ENCODE data around the gene INHBB.

DNA sequence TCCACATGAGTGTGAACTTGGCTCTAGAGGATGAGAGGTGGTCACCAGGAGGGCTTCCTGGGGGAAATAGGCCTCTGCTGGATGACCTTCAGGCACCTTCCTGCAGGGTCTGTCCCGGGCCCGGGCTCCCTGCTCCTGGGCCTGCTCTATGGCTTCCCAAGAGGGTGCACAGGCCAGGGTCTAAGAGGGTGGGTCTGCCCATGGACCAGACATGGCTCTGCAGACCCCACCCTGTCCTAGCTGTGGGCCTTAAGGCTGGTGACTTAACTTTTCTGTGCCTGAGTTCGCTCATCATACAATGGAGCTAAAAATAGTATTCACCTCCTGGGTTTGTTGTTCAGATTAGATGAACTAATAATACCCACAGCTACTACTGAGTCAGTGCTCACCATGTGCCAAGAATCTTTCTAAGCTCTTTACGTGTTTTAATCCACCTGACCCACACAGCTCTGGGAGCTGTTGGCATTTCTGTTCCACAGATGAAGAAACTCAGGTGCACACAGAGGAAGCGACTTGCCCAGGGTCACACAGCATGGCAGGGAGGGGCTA, 14.4 kb downstream of the INHBB start:
- TF ChIP-seq, protein P1, sequence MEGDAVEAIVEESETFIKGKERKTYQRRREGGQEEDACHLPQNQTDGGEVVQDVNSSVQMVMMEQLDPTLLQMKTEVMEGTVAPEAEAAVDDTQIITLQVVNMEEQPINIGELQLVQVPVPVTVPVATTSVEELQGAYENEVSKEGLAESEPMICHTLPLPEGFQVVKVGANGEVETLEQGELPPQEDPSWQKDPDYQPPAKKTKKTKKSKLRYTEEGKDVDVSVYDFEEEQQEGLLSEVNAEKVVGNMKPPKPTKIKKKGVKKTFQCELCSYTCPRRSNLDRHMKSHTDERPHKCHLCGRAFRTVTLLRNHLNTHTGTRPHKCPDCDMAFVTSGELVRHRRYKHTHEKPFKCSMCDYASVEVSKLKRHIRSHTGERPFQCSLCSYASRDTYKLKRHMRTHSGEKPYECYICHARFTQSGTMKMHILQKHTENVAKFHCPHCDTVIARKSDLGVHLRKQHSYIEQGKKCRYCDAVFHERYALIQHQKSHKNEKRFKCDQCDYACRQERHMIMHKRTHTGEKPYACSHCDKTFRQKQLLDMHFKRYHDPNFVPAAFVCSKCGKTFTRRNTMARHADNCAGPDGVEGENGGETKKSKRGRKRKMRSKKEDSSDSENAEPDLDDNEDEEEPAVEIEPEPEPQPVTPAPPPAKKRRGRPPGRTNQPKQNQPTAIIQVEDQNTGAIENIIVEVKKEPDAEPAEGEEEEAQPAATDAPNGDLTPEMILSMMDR (IDR thresholded peaks at IDR 0.05; ENCODE audit: poor library complexity, severe bottlenecking), result no peak
- no peak for TF ChIP-seq POLR2AphosphoS5 (IDR thresholded peaks at IDR 0.05)
- no peak for TF ChIP-seq REST (IDR thresholded peaks at IDR 0.05; ENCODE audit: borderline replicate concordance)
- TF ChIP-seq RAD21 (conservative IDR thresholded peaks at IDR 0.05), result no peak
- TF ChIP-seq TAF1 (IDR thresholded peaks at IDR 0.05; ENCODE audit: low read depth), result no peak
- TF ChIP-seq EZH2 (IDR thresholded peaks at IDR 0.05; ENCODE audit: borderline replicate concordance, insufficient read depth, low read length, poor library complexity, severe bottlenecking), result no peak
- TF ChIP-seq EP300 (conservative IDR thresholded peaks at IDR 0.05; ENCODE audit: poor library complexity, severe bottlenecking), result no peak
- TF ChIP-seq SMC3 (conservative IDR thresholded peaks at IDR 0.05; ENCODE audit: poor library complexity), result no peak

Data from neural cell (in vitro differentiated cells).